Measurements from ENCODE around the gene ZC3HAV1.

Gene ZC3HAV1

GRCh38 chr7:139089118-139089517 lies 20.4 kb downstream of the ZC3HAV1 start:
- TF ChIP-seq, protein P1, sequence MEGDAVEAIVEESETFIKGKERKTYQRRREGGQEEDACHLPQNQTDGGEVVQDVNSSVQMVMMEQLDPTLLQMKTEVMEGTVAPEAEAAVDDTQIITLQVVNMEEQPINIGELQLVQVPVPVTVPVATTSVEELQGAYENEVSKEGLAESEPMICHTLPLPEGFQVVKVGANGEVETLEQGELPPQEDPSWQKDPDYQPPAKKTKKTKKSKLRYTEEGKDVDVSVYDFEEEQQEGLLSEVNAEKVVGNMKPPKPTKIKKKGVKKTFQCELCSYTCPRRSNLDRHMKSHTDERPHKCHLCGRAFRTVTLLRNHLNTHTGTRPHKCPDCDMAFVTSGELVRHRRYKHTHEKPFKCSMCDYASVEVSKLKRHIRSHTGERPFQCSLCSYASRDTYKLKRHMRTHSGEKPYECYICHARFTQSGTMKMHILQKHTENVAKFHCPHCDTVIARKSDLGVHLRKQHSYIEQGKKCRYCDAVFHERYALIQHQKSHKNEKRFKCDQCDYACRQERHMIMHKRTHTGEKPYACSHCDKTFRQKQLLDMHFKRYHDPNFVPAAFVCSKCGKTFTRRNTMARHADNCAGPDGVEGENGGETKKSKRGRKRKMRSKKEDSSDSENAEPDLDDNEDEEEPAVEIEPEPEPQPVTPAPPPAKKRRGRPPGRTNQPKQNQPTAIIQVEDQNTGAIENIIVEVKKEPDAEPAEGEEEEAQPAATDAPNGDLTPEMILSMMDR (IDR thresholded peaks at IDR 0.05; ENCODE audit: extremely low read depth, insufficient read depth, missing control alignments): no peak
- in situ Hi-C loops (cut with MboI; ENCODE audit: low pct_unique_long_range_greater_than_20kb, low sequenced_read_pairs, unreplicated experiment): no loop called here
- no peak for DNase-seq (ENCODE audit: low spot score)

- DNase-seq (ENCODE audit: low spot score): no peak
- in situ Hi-C loops (cut with MboI; ENCODE audit: low pct_unique_long_range_greater_than_20kb, low sequenced_read_pairs, unreplicated experiment): no loop called here
- TF ChIP-seq, protein P1 (IDR thresholded peaks at IDR 0.05; ENCODE audit: extremely low read depth, insufficient read depth, missing control alignments): no peak
Measured at GRCh38 chr7:139088268-139088667, 21.3 kb downstream of the ZC3HAV1 start.

DNA sequence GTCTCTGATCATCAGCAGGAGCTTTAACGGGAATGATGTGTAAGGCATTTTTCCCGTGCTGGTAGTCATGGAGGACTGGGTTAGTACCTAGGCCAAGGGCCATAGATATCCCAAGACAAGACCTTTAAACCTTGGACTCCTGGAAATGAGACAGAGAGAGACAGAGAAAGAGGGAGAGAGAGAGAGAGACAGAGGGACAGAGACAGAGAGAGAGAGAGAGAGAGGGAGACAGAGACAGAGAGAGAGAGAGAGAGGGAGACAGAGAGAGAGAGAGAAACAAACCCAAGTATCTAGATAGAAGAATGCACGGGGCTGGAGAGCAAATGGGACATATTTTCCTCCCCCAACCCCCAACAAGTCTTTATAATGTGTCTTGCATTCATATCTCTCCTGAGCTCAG lies 22.3 kb downstream of the ZC3HAV1 start:
- TF ChIP-seq, protein P1 (IDR thresholded peaks at IDR 0.05; ENCODE audit: extremely low read depth, insufficient read depth, missing control alignments): no peak
- DNase-seq (ENCODE audit: low spot score): no peak
- in situ Hi-C loops (cut with MboI; ENCODE audit: low pct_unique_long_range_greater_than_20kb, low sequenced_read_pairs, unreplicated experiment): no loop called here

DNA sequence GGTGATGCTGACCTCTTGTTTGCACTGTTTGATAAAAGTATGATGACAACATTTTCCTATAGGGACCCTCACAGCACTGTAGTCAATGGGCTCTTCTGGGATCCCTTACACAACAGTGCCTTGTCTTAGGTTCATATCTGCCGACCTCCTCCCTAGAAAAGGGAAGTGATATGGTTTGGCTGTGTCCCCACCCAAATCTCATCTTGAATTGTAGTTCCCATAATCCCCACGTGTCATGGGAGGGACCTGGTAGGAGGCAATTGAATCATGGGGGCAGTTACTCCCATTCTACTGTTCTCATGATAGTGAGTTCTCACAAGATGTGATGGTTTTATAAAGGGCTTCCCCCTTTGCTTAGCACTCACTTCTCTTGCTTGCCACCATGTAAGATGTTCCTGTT lies 23.1 kb downstream of the ZC3HAV1 start:
- TF ChIP-seq, protein P1 (IDR thresholded peaks at IDR 0.05; ENCODE audit: extremely low read depth, insufficient read depth, missing control alignments): no peak
- no peak for DNase-seq (ENCODE audit: low spot score)
- in situ Hi-C loops (cut with MboI; ENCODE audit: low pct_unique_long_range_greater_than_20kb, low sequenced_read_pairs, unreplicated experiment): no loop called here

DNA sequence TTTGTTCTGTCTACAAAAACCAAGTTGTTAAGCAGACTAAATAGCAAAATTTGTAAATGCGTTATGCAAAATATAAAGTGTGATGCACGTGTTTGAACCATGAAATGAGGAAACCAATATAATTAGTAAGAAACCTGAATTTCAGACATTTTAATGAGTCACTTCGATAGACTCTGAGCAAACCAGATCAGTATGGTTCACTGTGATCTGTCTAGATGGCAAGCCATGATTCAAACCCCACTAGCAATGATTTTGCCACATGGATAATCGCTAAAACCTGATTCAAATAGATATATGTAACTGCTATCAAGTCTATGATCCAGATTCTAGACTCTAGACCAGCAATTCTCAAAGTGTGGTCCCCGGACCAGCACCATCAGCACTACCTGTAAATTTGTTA lies 24.8 kb downstream of the ZC3HAV1 start:
- in situ Hi-C loops (cut with MboI; ENCODE audit: low pct_unique_long_range_greater_than_20kb, low sequenced_read_pairs, unreplicated experiment): no loop called here
- DNase-seq (ENCODE audit: low spot score): no peak
- TF ChIP-seq, protein P1 (IDR thresholded peaks at IDR 0.05; ENCODE audit: extremely low read depth, insufficient read depth, missing control alignments): no peak

- no peak for DNase-seq (ENCODE audit: low spot score)
- TF ChIP-seq, protein P1 (IDR thresholded peaks at IDR 0.05; ENCODE audit: extremely low read depth, insufficient read depth, missing control alignments): no peak
- in situ Hi-C loops (cut with MboI; ENCODE audit: low pct_unique_long_range_greater_than_20kb, low sequenced_read_pairs, unreplicated experiment): no loop called here
Measured at GRCh38 chr7:139081584-139081983, 27.9 kb downstream of the ZC3HAV1 start.

DNA sequence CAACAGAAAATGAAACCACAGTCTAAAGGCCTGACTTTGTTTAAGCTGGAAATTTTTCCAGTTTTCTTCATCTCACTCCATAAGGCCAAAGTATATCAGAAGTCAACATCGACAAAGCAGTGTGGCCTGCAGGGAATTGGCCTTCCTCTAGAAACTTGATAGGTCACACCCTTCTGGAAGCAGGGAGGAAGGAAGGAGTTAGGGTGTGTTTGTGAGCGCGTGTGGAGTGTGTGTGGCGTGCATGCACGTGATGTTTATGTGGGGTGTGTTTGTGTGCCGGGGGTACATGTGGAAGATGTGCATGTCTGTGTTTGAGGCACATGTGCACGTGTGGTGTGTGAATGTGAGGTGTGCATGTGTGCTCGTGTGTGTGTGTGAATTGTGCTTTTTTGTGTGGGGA lies 28.6 kb downstream of the ZC3HAV1 start:
- no peak for DNase-seq (ENCODE audit: low spot score)
- TF ChIP-seq, protein P1 (IDR thresholded peaks at IDR 0.05; ENCODE audit: extremely low read depth, insufficient read depth, missing control alignments): no peak
- in situ Hi-C loops (cut with MboI; ENCODE audit: low pct_unique_long_range_greater_than_20kb, low sequenced_read_pairs, unreplicated experiment): no loop called here

Measured in GM13977 (cell line).